Transverse colon (tissue), 4 donors: ENCODE measurements around the gene YIPF1. TPM values are rescaled to one million over a fixed set of nuclear protein-coding genes. Genes with fewer than 3 reads are reported as not detected.

Experiments
- DNase-seq: peaks from one replicate; pipeline ENCODE4 v3.0.0-alpha.2; 2019
- H3K27ac ChIP-seq, 4 donors: fragments of 200-600 bp; sonication (generic); 2 replicates each; pipeline ENCODE4 v1.5.1; 2016 to 2018; ENCODE audit warnings: inconsistent platforms in 4 of 4
- H3K27me3 ChIP-seq: fragments of 200-600 bp; sonication (generic); 2 replicates; pipeline ENCODE4 v1.5.1; 2017; ENCODE audit warnings: inconsistent platforms
- H3K36me3 ChIP-seq, 4 donors: fragments of 200-600 bp; sonication (generic); 2 replicates each; pipeline ENCODE4 v1.5.1; 2017 to 2019; ENCODE audit warnings: inconsistent platforms in 4 of 4
- H3K4me1 ChIP-seq, 4 donors: fragments of 200-600 bp; sonication (generic); 2 replicates each; pipeline ENCODE4 v1.5.1; 2017 to 2020; ENCODE audit warnings: inconsistent platforms in 4 of 4
- H3K4me3 ChIP-seq, 4 donors: fragments of 200-600 bp; sonication (generic); 1 replicate in 1 of 4; 2 replicates in 3 of 4; pipeline versions ENCODE4 v1.5.1 to v1.6.1; 2017 to 2019; ENCODE audit warnings: inconsistent platforms in 4 of 4
- H3K9me3 ChIP-seq, 2 donors: fragments of 200-600 bp; sonication (generic); 2 replicates each; pipeline ENCODE4 v1.5.1; 2017 to 2019; ENCODE audit warnings: inconsistent platforms in 2 of 2
- CTCF ChIP-seq, 5 experiments: fragments of 200-600 bp in 3 of 5; fragments of 450-650 bp in 2 of 5; sonication (generic) in 3 of 5; IDR thresholded peaks; 1 replicate in 2 of 5; 2 replicates in 3 of 5; pipeline ENCODE4 v1.5.1; 2016 to 2017; ENCODE audit warnings: antibody characterized with exemption in 5 of 5, inconsistent platforms in 3 of 5, mild to moderate bottlenecking in 2 of 5, moderate library complexity in 1 of 5
- EP300 ChIP-seq: sonication (generic); formaldehyde crosslinking; IDR thresholded peaks from one replicate; pipeline ENCODE4 v1.6.1; 2017; ENCODE audit warnings: antibody characterized with exemption, low read depth
- POLR2A ChIP-seq: fragments of 450-650 bp; IDR thresholded peaks from one replicate; pipeline ENCODE4 v1.6.1; 2016; ENCODE audit warnings: antibody characterized with exemption, mild to moderate bottlenecking, moderate library complexity
- POLR2AphosphoS5 ChIP-seq, 3 donors: sonication (generic); formaldehyde crosslinking; IDR thresholded peaks; one replicate each; pipeline ENCODE4 v1.6.1; 2016; ENCODE audit warnings: antibody characterized with exemption in 3 of 3
- WGBS, 2 donors: methylation state at CpG; one replicate each; pipeline ENCODE4 v1.1.5; 2018; ENCODE audit warnings: low coverage in 1 of 2; 5-methylcytosine and 5-hydroxymethylcytosine counted together
- in situ Hi-C, 4 donors: fragments of 200-750 bp; cut with MboI; loops; one replicate each; pipeline versions ENCODE4 v1.15.0 to v1.15.1; 2017; ENCODE audit warnings: low sequenced_read_pairs in 3 of 4, low pct_ligation_motif_present in 1 of 4, low pct_unique_long_range_greater_than_20kb in 1 of 4
- intact Hi-C: fragments of 100-400 bp; cut with DNase I; formaldehyde crosslinking; loops from one replicate; pipeline ENCODE4 v1.15.1; 2023; ENCODE audit warnings: low total_unique reads
- total RNA-seq, 4 donors: library from RNA; depleted of rRNA; stranded (reverse); fragments of >200 nt; gene quantifications; one replicate each; pipeline ENCODE4 v1.1.0, GENCODE V29; 2016

YIPF1 gene
- total RNA-seq, 4 donors from 2014 or later, result 10.1 to 24.6 (median 17.4) TPM

DNA sequence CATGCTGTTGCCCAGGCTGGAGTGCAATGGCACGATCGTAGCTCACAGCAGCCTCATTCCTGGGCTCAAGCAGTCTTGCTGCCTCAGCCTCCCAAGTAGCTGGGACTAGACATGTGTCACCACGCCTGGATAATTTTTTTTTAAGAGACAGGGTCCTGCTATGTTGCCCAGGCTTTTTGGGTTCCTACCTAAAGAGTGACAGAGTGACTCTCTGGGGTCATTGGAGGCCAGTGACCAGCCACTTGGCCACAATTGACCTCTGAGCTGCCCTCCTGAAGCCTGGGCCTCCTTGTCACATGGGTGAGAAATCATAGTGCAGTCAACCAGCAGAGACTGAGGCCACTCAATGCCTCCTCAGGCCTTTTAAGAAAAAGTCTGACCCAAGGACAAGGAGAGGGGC lies 10.1 kb upstream of the YIPF1 start:
- no peak for TF ChIP-seq POLR2AphosphoS5 (IDR thresholded peaks at IDR 0.05)
- TF ChIP-seq POLR2A, result no peak
- no peak for TF ChIP-seq CTCF (IDR thresholded peaks at IDR 0.05)
- no peak for TF ChIP-seq EP300
- H3K27me3 ChIP-seq, result no peaks in the 10 kb centered on the region
- no peaks in the 10 kb centered on the region for H3K36me3 ChIP-seq
- H3K9me3 ChIP-seq, result no peaks in the 10 kb centered on the region
- in situ Hi-C loops (no loop called here), intact Hi-C loops (no loop called here)
- no peak overlapping the region for H3K4me3 ChIP-seq
- no peak for DNase-seq
- H3K27ac ChIP-seq, result no peak overlapping the region
- H3K4me1 ChIP-seq, result peaks cover 11 to 40% (median 23%) of the 10 kb centered on the region in 4 donors
- WGBS, 2 donors, result 68 to 90% methylated on average over 3 of the region's 3 CpGs

DNA sequence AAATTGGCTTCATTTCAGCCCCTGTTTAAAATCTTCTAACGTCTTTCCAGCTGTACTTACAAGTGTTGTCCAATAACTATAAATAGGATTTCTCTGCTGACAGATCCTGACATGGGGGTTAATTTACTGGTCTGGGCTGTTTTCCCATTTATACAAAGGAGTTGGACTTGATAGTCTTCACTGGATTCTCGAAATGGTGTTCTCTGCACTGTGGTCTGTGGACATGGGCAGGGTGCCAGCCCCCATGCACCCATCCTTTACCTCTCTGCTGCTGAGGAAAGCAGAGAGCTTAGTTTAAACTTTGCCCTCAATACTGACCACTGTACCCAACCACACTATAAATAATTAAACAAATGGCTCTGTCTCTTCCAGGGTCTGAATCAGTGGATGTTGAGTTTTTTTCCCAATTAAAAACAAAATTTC lies 9.6 kb upstream of the YIPF1 start:
- TF ChIP-seq CTCF (IDR thresholded peaks at IDR 0.05), result no peak
- no peak for TF ChIP-seq EP300
- no peak for TF ChIP-seq POLR2A
- TF ChIP-seq POLR2AphosphoS5 (IDR thresholded peaks at IDR 0.05), result no peak
- no peaks in the 10 kb centered on the region for H3K9me3 ChIP-seq
- intact Hi-C loops, result no loop called here
- peak overlapping the region in 2 of 4 donors; percentile 5 to 7 for H3K27ac ChIP-seq
- H3K27me3 ChIP-seq, result no peaks in the 10 kb centered on the region
- DNase-seq, result peak; percentile 26
- in situ Hi-C loops, result no loop called here
- H3K4me1 ChIP-seq, result peaks cover 11 to 40% (median 23%) of the 10 kb centered on the region in 4 donors
- no peaks in the 10 kb centered on the region for H3K36me3 ChIP-seq
- 0 to 8% methylated on average over 2 of the region's 2 CpGs for WGBS, 2 donors
- no peak overlapping the region for H3K4me3 ChIP-seq

DNA sequence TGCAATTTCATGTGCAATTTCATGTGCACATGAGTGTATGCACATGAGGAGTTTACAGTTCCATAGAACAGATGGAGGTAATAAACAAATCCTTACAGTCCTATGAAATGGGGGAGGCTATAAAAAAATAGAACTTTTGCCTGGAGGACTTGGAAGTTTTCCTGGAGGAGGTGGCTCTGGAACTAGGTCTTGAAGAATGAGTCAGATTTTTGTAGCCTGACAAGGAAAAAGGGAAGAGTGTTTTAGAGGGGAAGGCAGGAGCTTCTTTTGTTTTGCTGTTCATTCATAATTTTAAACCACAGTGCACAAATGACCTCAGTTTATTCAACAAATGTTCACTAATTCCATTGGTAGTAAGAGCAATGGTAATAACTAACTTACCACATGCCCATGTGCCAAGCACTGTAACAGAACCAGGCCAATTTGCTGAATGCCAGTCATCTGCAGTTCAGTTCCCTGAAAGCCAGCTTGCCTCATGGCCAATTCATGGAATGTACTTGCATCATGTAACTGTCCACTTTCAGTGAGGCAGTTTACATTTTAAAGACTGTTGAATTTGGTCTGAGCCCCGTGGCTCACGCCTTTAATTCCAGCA lies 7.1 kb upstream of the YIPF1 start:
- DNase-seq, result no peak
- Histone ChIP-seq H3K27ac (peak overlapping the region; percentile 30 to 83 (median 73)), H3K4me3 (no peak overlapping the region), H3K36me3 (no peaks in the 10 kb centered on the region), H3K9me3 (no peaks in the 10 kb centered on the region), H3K27me3 (no peaks in the 10 kb centered on the region), H3K4me1 (peaks cover 11 to 40% (median 23%) of the 10 kb centered on the region in 4 donors)
- intact Hi-C loops, result no loop called here
- in situ Hi-C loops, result no loop called here
- WGBS, 2 donors, result 63% methylated on average over 2 of the region's 2 CpGs; no CpG with 5 or more reads in 1 of the 2 donors
- peak in 1 of 3 donors; percentile 35 for TF ChIP-seq POLR2AphosphoS5 (IDR thresholded peaks at IDR 0.05)
- TF ChIP-seq EP300, result no peak

GRCh38 chr1:53895421-53895820 lies 5.8 kb upstream of the YIPF1 start:
- no peak for DNase-seq
- intact Hi-C loops (no loop called here), in situ Hi-C loops (no loop called here)
- WGBS, 2 donors, result 82 to 100% methylated on average over 3 to 6 of the region's 6 CpGs
- TF ChIP-seq CTCF (IDR thresholded peaks at IDR 0.05) (no peak), POLR2AphosphoS5 (IDR thresholded peaks at IDR 0.05) (no peak), EP300 (no peak), POLR2A (no peak)
- no peaks in the 10 kb centered on the region for H3K36me3 ChIP-seq
- no peak overlapping the region for H3K27ac ChIP-seq
- H3K9me3 ChIP-seq, result no peaks in the 10 kb centered on the region
- H3K4me3 ChIP-seq, result no peak overlapping the region
- peaks cover 11 to 43% (median 26%) of the 10 kb centered on the region in 4 donors for H3K4me1 ChIP-seq
- H3K27me3 ChIP-seq, result no peaks in the 10 kb centered on the region

- WGBS, 2 donors, result 86 to 94% methylated on average over 5 of the region's 5 CpGs
- H3K27ac ChIP-seq, result no peak overlapping the region
- H3K4me3 ChIP-seq, result no peak overlapping the region
- peaks cover 11 to 43% (median 29%) of the 10 kb centered on the region in 4 donors for H3K4me1 ChIP-seq
- no peaks in the 10 kb centered on the region for H3K27me3 ChIP-seq
- in situ Hi-C loops, result no loop called here
- H3K9me3 ChIP-seq, result no peaks in the 10 kb centered on the region
- intact Hi-C loops, result no loop called here
- TF ChIP-seq POLR2A (no peak), POLR2AphosphoS5 (IDR thresholded peaks at IDR 0.05) (no peak), CTCF (IDR thresholded peaks at IDR 0.05) (no peak), EP300 (no peak)
- no peaks in the 10 kb centered on the region for H3K36me3 ChIP-seq
- DNase-seq, result no peak
These were observed 5.0 kb upstream of the YIPF1 start for GRCh38 chr1:53894644-53895043.
